ENCODE results near the gene LRRC8E.

Gene LRRC8E

DNA sequence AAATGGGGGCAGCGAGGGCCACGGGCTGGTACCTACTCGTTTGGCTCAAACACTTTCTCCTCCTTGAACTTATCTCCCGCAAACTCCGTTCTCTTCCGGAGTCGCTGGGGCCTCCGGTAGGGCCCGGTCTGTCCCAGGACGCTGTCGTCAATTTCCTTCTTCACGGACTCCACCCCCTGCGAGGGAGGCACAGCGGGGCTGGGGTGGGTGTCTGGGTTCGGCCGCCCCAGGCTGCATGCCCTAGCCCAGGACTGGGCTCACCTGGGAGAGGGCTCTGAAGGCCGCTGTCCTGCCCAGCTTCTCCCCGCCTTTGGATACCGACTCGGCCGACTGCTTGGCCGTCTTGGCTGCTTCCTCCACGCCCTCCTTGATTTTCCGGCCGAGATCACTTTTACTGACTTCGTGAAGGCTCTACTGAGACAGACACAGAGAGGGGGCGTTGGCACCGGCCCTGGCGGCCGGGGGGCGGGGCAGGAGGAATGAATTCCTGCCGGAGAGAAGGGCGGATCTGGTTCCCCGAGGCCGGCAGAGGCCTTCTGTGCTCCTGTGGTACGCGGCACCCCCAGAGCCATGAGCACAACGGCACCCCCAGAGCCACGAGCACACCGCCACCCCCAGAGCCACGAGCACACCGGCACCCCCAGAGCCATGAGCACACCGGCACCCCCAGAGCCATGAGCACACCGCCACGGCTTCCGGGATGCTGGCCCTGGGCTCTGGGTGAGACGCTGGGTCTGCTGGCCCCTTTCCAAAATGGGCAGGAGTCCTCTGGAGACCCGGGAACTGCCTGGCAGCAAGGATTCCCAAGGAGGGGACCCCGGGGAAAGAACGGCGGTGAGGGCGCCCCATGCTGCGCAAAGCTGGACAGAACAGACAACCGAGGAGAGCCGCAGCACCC is 45.8 kb downstream of the LRRC8E start:
- no peak for DNase-seq

DNA sequence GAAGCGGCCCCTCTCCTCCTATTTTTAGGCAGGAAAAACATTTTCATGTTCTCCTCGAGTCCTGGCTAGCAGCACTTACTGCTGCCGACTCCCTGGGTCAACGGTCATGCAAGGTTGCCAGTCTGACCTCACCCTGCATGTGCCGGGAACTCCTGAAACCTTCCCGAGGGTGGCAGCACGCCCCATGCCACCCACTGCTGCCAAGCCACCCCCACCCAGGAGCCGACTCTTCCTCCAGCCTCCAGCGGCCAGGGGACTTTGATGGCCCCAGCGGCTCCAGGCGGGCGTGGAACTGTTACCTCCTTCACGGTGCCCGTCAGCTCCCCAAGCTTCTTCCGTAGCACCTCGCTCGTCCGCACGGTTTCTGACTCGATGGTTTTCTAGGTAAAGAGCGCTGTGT is 46.5 kb downstream of the LRRC8E start:
- DNase-seq = no peak

DNA sequence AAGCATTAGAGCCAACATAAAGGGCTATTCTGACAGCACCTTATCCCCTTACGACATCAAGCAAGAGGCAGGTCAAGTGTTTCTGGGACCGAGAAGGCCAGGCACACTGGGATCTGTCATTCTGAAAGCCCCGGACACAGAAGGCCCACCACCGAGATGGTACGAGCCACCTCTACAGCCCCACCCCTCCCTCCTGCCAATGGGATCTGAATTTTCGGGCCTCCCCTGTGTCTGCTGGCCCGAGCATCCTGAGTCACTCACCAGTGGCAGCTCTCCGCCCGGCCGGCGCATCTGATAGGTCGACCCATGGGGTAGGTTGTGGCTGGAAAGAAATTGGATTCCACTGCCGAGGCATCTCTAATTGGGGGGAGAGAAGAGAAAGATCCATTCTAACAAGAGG is 52.5 kb downstream of the LRRC8E start:
- no peak for DNase-seq

- DNase-seq = no peak
Measured at GRCh38 chr19:7941895-7942596, 53.7 kb downstream of the LRRC8E start.

DNA sequence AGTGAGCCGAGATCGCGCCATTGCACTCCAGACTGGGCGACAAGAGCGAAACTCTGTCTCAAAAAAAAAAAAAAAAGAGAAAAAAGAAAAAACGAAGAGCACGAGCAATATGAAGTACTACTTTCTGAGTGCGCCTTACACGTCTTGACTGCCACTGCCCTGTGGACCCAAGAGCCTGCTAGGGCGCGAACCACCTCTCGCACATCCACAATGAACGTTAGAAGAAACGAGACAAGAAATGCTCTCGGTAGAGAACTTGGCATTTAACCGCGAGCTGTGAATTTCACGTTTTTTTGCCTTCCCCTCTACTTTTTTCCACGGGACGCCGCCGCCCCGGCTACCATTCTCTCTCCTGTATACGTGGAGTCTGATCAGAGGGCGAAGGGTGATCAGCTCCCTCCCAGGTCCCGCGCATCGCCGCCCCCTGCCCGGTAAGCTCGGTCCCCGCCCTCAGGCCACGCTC is 54.7 kb downstream of the LRRC8E start:
- no peak for DNase-seq

GRCh38 chr19:7943444-7944176 is 55.3 kb downstream of the LRRC8E start, which contains the start of gene TIMM44:
Gene TIMM44, minus strand, starts transcription at chr19:7943666. Its CDS starts 15 bp downstream, at chr19:7943651.
- DNase-seq = peak; percentile 100

DNA sequence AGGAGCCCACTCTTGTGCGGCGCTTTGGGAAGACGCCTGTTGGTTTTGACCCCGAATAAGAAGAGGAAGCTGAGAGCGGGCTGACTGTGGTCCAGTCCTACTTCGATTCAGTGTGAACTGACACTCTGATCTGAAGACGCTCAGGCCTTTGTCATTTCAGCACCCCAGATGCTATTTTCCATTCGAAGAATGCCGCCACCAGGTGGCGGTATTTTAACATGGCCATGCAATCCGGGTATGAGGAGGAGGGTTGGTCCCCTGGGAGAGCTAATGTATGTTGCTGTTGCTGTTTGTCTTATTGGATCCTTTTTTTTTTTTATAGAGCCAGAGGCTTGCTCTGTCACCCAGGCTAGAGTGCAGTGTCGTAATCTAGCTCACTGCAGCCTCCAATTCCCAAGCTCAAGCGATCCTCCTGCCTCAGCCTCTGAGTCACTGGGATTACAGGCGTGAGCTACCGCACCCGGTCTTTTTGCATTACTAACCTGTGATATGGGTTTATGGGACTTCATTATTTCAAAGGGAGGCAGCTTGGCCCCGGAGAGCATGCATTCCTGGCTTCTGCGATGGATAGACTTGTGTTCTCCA is 56.0 kb downstream of the LRRC8E start:
- peak; percentile 96 for DNase-seq

DNA sequence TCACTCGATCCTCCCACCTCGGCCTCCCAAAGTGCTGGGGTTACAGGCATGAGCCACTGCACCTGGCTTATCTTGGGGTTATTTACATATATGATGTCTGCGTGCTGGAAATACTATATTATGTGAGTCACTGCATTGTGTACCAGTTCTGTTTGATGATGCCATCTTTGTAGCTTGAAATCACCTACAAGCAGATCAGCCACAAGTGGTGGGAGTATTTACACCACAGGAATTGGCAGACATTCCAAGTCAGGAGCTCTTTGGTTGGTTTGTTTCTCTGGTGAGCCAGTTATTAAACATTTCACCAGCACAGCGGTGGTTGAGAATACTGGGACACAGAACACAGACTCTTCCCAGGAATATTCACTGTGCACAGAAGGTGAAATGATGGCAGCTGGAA is 59.6 kb downstream of the LRRC8E start:
- DNase-seq = peak; percentile 45
